Measurements from ENCODE around the gene AQP2. TPM values are rescaled to one million over a fixed set of nuclear protein-coding genes. Genes with fewer than 3 reads are reported as not detected.

The AQP2 gene
- total RNA-seq, 1 donor from 2014 or later = not detected

DNA sequence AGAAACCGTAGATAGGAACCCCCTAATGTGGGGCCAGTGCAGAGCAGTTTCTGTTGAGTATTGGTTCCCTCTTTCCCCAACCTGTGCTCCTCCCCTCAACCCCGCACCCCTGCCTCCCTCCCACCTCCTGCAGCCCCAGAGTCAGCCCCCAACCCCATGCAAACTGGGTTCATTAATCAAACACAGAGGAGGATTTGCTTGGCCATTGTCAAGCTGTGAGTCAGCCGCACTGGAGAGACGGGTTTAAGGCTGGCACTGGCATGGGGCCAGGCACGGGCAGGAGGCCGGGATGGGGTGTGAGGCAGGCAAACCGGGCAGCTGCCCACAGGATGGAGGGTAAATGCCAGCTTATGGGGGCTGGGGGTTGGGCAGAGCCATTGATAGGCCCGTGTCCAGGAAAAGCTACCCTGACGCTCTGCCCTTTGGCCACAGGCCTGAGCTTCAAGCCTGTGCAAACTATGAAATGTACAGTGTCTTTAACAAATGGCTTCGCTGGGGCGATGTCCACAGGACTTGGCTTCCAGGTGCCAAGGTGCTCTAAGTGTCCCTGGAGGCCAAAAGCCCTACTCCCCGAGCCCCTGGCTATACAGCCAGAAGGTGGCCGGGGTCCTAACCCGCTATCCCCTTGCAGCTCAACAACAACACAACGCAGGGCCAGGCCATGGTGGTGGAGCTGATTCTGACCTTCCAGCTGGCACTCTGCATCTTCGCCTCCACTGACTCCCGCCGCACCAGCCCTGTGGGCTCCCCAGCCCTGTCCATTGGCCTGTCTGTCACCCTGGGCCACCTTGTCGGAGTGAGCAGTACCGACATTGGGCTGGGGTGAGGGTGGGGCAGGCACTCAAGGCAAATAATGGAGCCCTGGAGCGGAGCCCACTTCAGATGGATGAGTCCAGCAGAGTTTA, 12.6 kb downstream of the AQP2 start:
- Mint-ChIP-seq H3K27ac (no peak overlapping the region), H3K27me3 (ENCODE audit: insufficient read depth, low read depth) (peaks cover 28% of the 10 kb centered on the region), H3K36me3 (no peaks in the 10 kb centered on the region), H3K9me3 (no peaks in the 10 kb centered on the region), H3K4me1 (peaks cover 43% of the 10 kb centered on the region), H3K4me3 (peak overlapping the region; percentile 27)
- Histone ChIP-seq H3F3A (ENCODE audit: low read depth) (peaks cover 19% of the 10 kb centered on the region), H3K9ac (no peak overlapping the region), H3K27me3 (peaks cover 92% of the 10 kb centered on the region), H3K79me2 (ENCODE audit: low read depth) (no peaks in the 10 kb centered on the region), H3K27ac (no peak overlapping the region), H2AFZ (replicated peaks) (no peak overlapping the region), H3K4me2 (no peak overlapping the region), H3K36me3 (no peaks in the 10 kb centered on the region), H3K4me1 (peaks cover 28% of the 10 kb centered on the region), H3K4me3 (no peak overlapping the region), H4K20me1 (ENCODE audit: low read depth) (peaks cover 23% of the 10 kb centered on the region), H3K9me3 (ENCODE audit: low read depth) (no peaks in the 10 kb centered on the region)
- DNase-seq (ENCODE audit: low spot score) = peak; percentile 63
- TF ChIP-seq EZH2phosphoT487 (IDR thresholded peaks at IDR 0.05) (no peak), EZH2 (IDR thresholded peaks at IDR 0.05) (no peak)
- TF ChIP-seq, protein P1, sequence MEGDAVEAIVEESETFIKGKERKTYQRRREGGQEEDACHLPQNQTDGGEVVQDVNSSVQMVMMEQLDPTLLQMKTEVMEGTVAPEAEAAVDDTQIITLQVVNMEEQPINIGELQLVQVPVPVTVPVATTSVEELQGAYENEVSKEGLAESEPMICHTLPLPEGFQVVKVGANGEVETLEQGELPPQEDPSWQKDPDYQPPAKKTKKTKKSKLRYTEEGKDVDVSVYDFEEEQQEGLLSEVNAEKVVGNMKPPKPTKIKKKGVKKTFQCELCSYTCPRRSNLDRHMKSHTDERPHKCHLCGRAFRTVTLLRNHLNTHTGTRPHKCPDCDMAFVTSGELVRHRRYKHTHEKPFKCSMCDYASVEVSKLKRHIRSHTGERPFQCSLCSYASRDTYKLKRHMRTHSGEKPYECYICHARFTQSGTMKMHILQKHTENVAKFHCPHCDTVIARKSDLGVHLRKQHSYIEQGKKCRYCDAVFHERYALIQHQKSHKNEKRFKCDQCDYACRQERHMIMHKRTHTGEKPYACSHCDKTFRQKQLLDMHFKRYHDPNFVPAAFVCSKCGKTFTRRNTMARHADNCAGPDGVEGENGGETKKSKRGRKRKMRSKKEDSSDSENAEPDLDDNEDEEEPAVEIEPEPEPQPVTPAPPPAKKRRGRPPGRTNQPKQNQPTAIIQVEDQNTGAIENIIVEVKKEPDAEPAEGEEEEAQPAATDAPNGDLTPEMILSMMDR (IDR thresholded peaks at IDR 0.05) = no peak

DNA sequence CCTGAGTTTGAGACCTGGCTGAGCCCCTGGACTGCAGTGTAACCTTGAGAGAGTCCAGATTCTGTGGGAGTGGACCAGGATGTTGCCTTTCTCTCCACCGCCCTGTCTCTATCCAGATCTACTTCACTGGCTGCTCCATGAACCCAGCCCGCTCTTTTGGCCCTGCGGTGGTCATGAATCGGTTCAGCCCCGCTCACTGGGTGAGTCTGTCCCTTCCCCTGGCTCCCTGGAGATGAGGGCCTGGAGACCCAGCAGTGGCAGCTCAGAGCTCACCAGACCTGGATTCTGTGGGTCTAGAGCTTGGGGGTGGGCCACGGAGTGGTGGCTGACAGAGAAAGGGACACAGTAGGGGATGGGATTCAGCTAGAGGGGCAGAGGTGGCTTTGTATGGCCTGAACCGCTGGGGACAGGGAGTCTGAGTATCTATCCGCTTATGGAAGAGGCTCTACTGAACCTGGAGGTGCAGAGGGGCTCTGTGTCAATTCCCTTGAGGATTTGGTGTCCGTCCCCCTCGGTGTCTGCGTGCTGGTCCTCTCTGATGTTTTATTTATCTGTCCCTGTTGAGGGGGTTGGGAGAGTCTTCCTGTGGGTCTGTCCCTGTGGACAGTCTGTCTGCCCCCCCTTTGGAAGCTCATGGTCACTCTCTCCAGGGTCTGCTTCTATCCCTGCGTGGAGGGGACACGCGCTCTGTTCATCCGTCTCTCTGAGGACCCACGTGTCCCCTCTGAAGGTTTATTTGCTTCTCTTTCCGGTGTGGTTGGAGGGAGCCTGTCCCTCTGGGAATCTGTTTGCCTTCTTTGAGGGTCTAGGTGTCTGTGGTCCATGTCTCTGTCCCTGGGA, 13.7 kb downstream of the AQP2 start:
- Histone ChIP-seq H3K27me3 (peaks cover 92% of the 10 kb centered on the region), H3K9ac (no peak overlapping the region), H3K79me2 (ENCODE audit: low read depth) (no peaks in the 10 kb centered on the region), H3K27ac (no peak overlapping the region), H3K9me3 (ENCODE audit: low read depth) (no peaks in the 10 kb centered on the region), H3K4me1 (peaks cover 28% of the 10 kb centered on the region), H3F3A (ENCODE audit: low read depth) (peaks cover 16% of the 10 kb centered on the region), H2AFZ (replicated peaks) (no peak overlapping the region), H4K20me1 (ENCODE audit: low read depth) (peaks cover 23% of the 10 kb centered on the region), H3K36me3 (no peaks in the 10 kb centered on the region), H3K4me3 (no peak overlapping the region), H3K4me2 (no peak overlapping the region)
- no peaks in the 10 kb centered on the region for H3K9me3 Mint-ChIP-seq
- H3K27me3 Mint-ChIP-seq (ENCODE audit: insufficient read depth, low read depth) = peaks cover 23% of the 10 kb centered on the region
- DNase-seq (ENCODE audit: low spot score) = no peak
- TF ChIP-seq, protein P1 (IDR thresholded peaks at IDR 0.05) = no peak
- TF ChIP-seq EZH2 (IDR thresholded peaks at IDR 0.05) (no peak), EZH2phosphoT487 (IDR thresholded peaks at IDR 0.05) (no peak)
- H3K27ac Mint-ChIP-seq = peak overlapping the region; percentile 3
- H3K4me3 Mint-ChIP-seq = peak overlapping the region; percentile 42
- H3K36me3 Mint-ChIP-seq = no peaks in the 10 kb centered on the region
- H3K4me1 Mint-ChIP-seq = peaks cover 42% of the 10 kb centered on the region

DNA sequence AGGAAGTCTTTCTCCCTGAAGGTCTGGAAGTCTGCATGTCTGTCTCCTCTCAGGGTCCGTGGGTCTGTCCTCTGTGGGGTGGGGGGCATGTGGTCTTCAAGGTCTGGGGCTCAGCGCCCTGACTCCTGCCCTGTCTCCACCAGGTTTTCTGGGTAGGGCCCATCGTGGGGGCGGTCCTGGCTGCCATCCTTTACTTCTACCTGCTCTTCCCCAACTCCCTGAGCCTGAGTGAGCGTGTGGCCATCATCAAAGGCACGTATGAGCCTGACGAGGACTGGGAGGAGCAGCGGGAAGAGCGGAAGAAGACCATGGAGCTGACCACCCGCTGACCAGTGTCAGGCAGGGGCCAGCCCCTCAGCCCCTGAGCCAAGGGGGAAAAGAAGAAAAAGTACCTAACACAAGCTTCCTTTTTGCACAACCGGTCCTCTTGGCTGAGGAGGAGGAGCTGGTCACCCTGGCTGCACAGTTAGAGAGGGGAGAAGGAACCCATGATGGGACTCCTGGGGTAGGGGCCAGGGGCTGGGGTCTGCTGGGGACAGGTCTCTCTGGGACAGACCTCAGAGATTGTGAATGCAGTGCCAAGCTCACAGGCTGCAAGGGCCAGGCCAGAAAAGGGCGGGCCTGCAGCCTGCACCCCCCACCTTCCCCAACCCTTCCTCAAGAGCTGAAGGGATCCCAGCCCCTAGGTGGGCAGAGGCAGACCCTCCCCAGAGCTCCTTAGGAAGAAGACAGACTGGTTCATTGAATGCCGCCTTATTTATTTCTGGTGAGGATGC, 14.5 kb downstream of the AQP2 start:
- H3K4me3 Mint-ChIP-seq = peak overlapping the region; percentile 42
- no peaks in the 10 kb centered on the region for H3K9me3 Mint-ChIP-seq
- no peak for TF ChIP-seq EZH2phosphoT487 (IDR thresholded peaks at IDR 0.05)
- no peak for TF ChIP-seq EZH2 (IDR thresholded peaks at IDR 0.05)
- TF ChIP-seq, protein P1 (IDR thresholded peaks at IDR 0.05) = no peak
- peaks cover 17% of the 10 kb centered on the region for H3K27me3 Mint-ChIP-seq (ENCODE audit: insufficient read depth, low read depth)
- Histone ChIP-seq H3K4me2 (no peak overlapping the region), H2AFZ (replicated peaks) (no peak overlapping the region), H3K9me3 (ENCODE audit: low read depth) (no peaks in the 10 kb centered on the region), H3K27ac (no peak overlapping the region), H3K4me1 (peaks cover 19% of the 10 kb centered on the region), H3K4me3 (no peak overlapping the region), H3F3A (ENCODE audit: low read depth) (peaks cover 8% of the 10 kb centered on the region), H3K9ac (no peak overlapping the region), H4K20me1 (ENCODE audit: low read depth) (peaks cover 20% of the 10 kb centered on the region), H3K36me3 (no peaks in the 10 kb centered on the region), H3K27me3 (peaks cover 92% of the 10 kb centered on the region), H3K79me2 (ENCODE audit: low read depth) (no peaks in the 10 kb centered on the region)
- DNase-seq (ENCODE audit: low spot score) = no peak
- peak overlapping the region; percentile 3 for H3K27ac Mint-ChIP-seq
- no peaks in the 10 kb centered on the region for H3K36me3 Mint-ChIP-seq
- H3K4me1 Mint-ChIP-seq = peaks cover 33% of the 10 kb centered on the region
